Activated naive CD8-positive, alpha-beta T cell treated with anti-CD3 and anti-CD28 coated beads, Interleukin-2, amount 10 ng/mL, durations not matched to agents 7 days and 5 days (primary cell): Measurements from ENCODE around the gene XBP1. TPM values are rescaled to one million over a fixed set of nuclear protein-coding genes. Genes with fewer than 3 reads are reported as not detected.
"Not testable (repeated sequence)": the region's sequence is repeated elsewhere in the genome, so short reads cannot be mapped to it uniquely, and the experiment has no call there.

Source experiments
- ATAC-seq: fragments of 150-1000 bp; cut with Tn5 transposase; one replicate; pipeline ENCODE4 v1.10.0; 2021; ENCODE audit warnings: low read depth, moderate library complexity
- POLR2A ChIA-PET: fragments of 350-600 bp; sonication (Branson Sonifier 250); formaldehyde crosslinking; loops from one replicate; lab custom pipeline; 2021; ENCODE audit warnings: antibody characterized with exemption; lab: Charles Lee
- DNase-seq: peaks from one replicate; pipeline ENCODE4 v3.0.0; 2021
- H3K27ac Mint-ChIP-seq: one replicate; pipeline ENCODE4 v1.8.0; 2022; ENCODE audit warnings: mild to moderate bottlenecking, mixed read lengths
- H3K27me3 Mint-ChIP-seq: one replicate; pipeline ENCODE4 v1.8.0; 2022; ENCODE audit warnings: mild to moderate bottlenecking, moderate library complexity, mixed read lengths
- H3K36me3 Mint-ChIP-seq: one replicate; pipeline ENCODE4 v1.8.0; 2021; ENCODE audit warnings: mild to moderate bottlenecking, mixed read lengths
- H3K4me1 Mint-ChIP-seq: one replicate; pipeline ENCODE4 v1.8.0; 2021; ENCODE audit warnings: mixed read lengths
- H3K4me3 Mint-ChIP-seq: one replicate; pipeline ENCODE4 v1.8.0; 2022; ENCODE audit warnings: mild to moderate bottlenecking, moderate library complexity, mixed read lengths
- H3K9me3 Mint-ChIP-seq: one replicate; pipeline ENCODE4 v1.8.0; 2021; ENCODE audit warnings: mixed read lengths
- total RNA-seq, 2 experiments: library from RNA; stranded (reverse); gene quantifications; one replicate each; pipeline ENCODE4 v1.2.3, GENCODE V29; 2021

The XBP1 gene
- total RNA-seq, 2 experiments from 2014 or later, result 178 to 179 TPM

GRCh38 chr22:28829358-28830181 is 29.2 kb upstream of the XBP1 start:
- H3K27ac Mint-ChIP-seq, result peak overlapping the region; percentile 66
- peak overlapping the region; percentile 57 for H3K4me3 Mint-ChIP-seq
- POLR2A ChIA-PET, result interaction anchor here (0.6 to 4.1 kb wide), 7 partner anchors 16 to 56 kb away, joined by 3 to 34 read pairs (median 9); partner anchors contain the start of gene XBP1

GRCh38 chr22:28826921-28827320 is 26.6 kb upstream of the XBP1 start:
- ATAC-seq, result no peak
- no peak overlapping the region for H3K4me3 Mint-ChIP-seq
- H3K4me1 Mint-ChIP-seq, result peaks cover 42% of the 10 kb centered on the region
- H3K27ac Mint-ChIP-seq, result no peak overlapping the region
- DNase-seq, result no peak
- peaks cover 22% of the 10 kb centered on the region for H3K36me3 Mint-ChIP-seq
- POLR2A ChIA-PET, result interaction anchor here (1.5 kb wide), 1 partner anchor 9 kb away, joined by 4 read pairs; no protein-coding TSS in a partner anchor
- peaks cover 2% of the 10 kb centered on the region for H3K27me3 Mint-ChIP-seq
- no peaks in the 10 kb centered on the region for H3K9me3 Mint-ChIP-seq

More at GRCh38 chr22:28829358-28830181, 29.2 kb upstream of the XBP1 start:
- Mint-ChIP-seq H3K36me3 (peaks cover 22% of the 10 kb centered on the region), H3K27me3 (peaks cover 2% of the 10 kb centered on the region), H3K4me1 (peaks cover 36% of the 10 kb centered on the region), H3K9me3 (no peaks in the 10 kb centered on the region)
- ATAC-seq (peak; percentile 63), DNase-seq (peak; percentile 79)

GRCh38 chr22:28826430-28826829 is 26.1 kb upstream of the XBP1 start:
- H3K27me3 Mint-ChIP-seq, ATAC-seq, H3K27ac Mint-ChIP-seq, DNase-seq, H3K9me3 Mint-ChIP-seq, H3K4me3 Mint-ChIP-seq: not testable (repeated sequence)
- H3K4me1 Mint-ChIP-seq, result peaks cover 47% of the 10 kb centered on the region
- H3K36me3 Mint-ChIP-seq, result peaks cover 19% of the 10 kb centered on the region
- POLR2A ChIA-PET, result interaction anchor here (0.6 to 9.2 kb wide), 2 partner anchors 9 to 26 kb away, joined by 3 to 130 read pairs; partner anchors contain the start of gene XBP1

- peaks cover 50% of the 10 kb centered on the region for H3K4me1 Mint-ChIP-seq
- H3K4me3 Mint-ChIP-seq, ATAC-seq, H3K9me3 Mint-ChIP-seq, DNase-seq, H3K27me3 Mint-ChIP-seq: not testable (repeated sequence)
- H3K36me3 Mint-ChIP-seq, result peaks cover 22% of the 10 kb centered on the region
- peak overlapping the region; percentile 49 for H3K27ac Mint-ChIP-seq
- POLR2A ChIA-PET, result interaction anchor here (9.2 kb wide), 1 partner anchor 24 kb away, joined by 130 read pairs; the partner anchor contains the start of gene XBP1
Measured at GRCh38 chr22:28824455-28824854, 24.1 kb upstream of the XBP1 start.

- Mint-ChIP-seq H3K36me3 (peaks cover 20% of the 10 kb centered on the region), H3K27ac (peak overlapping the region; percentile 85), H3K4me1 (peaks cover 58% of the 10 kb centered on the region), H3K9me3 (no peaks in the 10 kb centered on the region), H3K27me3 (no peaks in the 10 kb centered on the region), H3K4me3 (peak overlapping the region; percentile 36)
- POLR2A ChIA-PET, result interaction anchor here (0.7 to 9.2 kb wide), 7 partner anchors 12 to 250 kb away, joined by 3 to 130 read pairs (median 4); partner anchors contain the start of genes CCDC117, KREMEN1 and XBP1
- DNase-seq (no peak), ATAC-seq (peak; percentile 89)
Measured at GRCh38 chr22:28822930-28823551, 22.7 kb upstream of the XBP1 start.

GRCh38 chr22:28821452-28821851 is 21.1 kb upstream of the XBP1 start:
- Mint-ChIP-seq H3K36me3 (peaks cover 20% of the 10 kb centered on the region), H3K4me1 (peaks cover 59% of the 10 kb centered on the region), H3K27ac (peak overlapping the region; percentile 85), H3K4me3 (no peak overlapping the region), H3K27me3 (no peaks in the 10 kb centered on the region), H3K9me3 (no peaks in the 10 kb centered on the region)
- DNase-seq, result no peak
- POLR2A ChIA-PET, result interaction anchor here (0.6 to 9.2 kb wide), 3 partner anchors 11 to 223 kb away, joined by 3 to 130 read pairs (median 62); partner anchors contain the start of gene XBP1
- no peak for ATAC-seq

- Mint-ChIP-seq H3K36me3 (peaks cover 20% of the 10 kb centered on the region), H3K9me3 (no peaks in the 10 kb centered on the region), H3K27me3 (no peaks in the 10 kb centered on the region), H3K4me1 (peaks cover 58% of the 10 kb centered on the region), H3K27ac (peak overlapping the region; percentile 85), H3K4me3 (no peak overlapping the region)
- DNase-seq, result no peak
- ATAC-seq, result no peak
- POLR2A ChIA-PET, result interaction anchor here (5.1 to 9.2 kb wide), 2 partner anchors 10 to 20 kb away, joined by 62 to 130 read pairs; partner anchors contain the start of gene XBP1
Measured at GRCh38 chr22:28820885-28821284, 20.5 kb upstream of the XBP1 start.

- Mint-ChIP-seq H3K9me3 (no peaks in the 10 kb centered on the region), H3K4me3 (peak overlapping the region; percentile 51), H3K36me3 (peaks cover 28% of the 10 kb centered on the region)
Measured at GRCh38 chr22:28819253-28820096, 19.1 kb upstream of the XBP1 start.

GRCh38 chr22:28817919-28818859 is 17.8 kb upstream of the XBP1 start:
- POLR2A ChIA-PET, result interaction anchor here (1.5 to 9.2 kb wide), 3 partner anchors 9 to 46 kb away, joined by 4 to 130 read pairs (median 4); partner anchors contain the start of genes CCDC117 and XBP1
- H3K27me3 Mint-ChIP-seq, result peaks cover 2% of the 10 kb centered on the region
- peak overlapping the region; percentile 76 for H3K27ac Mint-ChIP-seq
- ATAC-seq (no peak), DNase-seq (no peak)
- H3K36me3 Mint-ChIP-seq, result peaks cover 38% of the 10 kb centered on the region
- peak overlapping the region; percentile 57 for H3K4me3 Mint-ChIP-seq
- peaks cover 70% of the 10 kb centered on the region for H3K4me1 Mint-ChIP-seq
- no peaks in the 10 kb centered on the region for H3K9me3 Mint-ChIP-seq

More at GRCh38 chr22:28819253-28820096, 19.1 kb upstream of the XBP1 start:
- no peak for DNase-seq
- Mint-ChIP-seq H3K27me3 (peaks cover 2% of the 10 kb centered on the region), H3K27ac (peak overlapping the region; percentile 75), H3K4me1 (peaks cover 67% of the 10 kb centered on the region)
- no peak for ATAC-seq
- POLR2A ChIA-PET, result interaction anchor here (1.5 to 9.2 kb wide), 4 partner anchors 8 to 47 kb away, joined by 4 to 130 read pairs (median 33); partner anchors contain the start of genes CCDC117 and XBP1

- Mint-ChIP-seq H3K9me3 (no peaks in the 10 kb centered on the region), H3K27ac (peak overlapping the region; percentile 65), H3K4me1 (peaks cover 72% of the 10 kb centered on the region), H3K27me3 (peaks cover 2% of the 10 kb centered on the region), H3K36me3 (peaks cover 41% of the 10 kb centered on the region), H3K4me3 (no peak overlapping the region)
- no peak for ATAC-seq
- no peak for DNase-seq
- POLR2A ChIA-PET, result interaction anchor here (0.7 to 9.2 kb wide), 3 partner anchors 9 to 17 kb away, joined by 3 to 130 read pairs (median 3); partner anchors contain the start of gene XBP1
Measured at GRCh38 chr22:28817064-28817463, 16.7 kb upstream of the XBP1 start.

GRCh38 chr22:28815729-28816128 is 15.4 kb upstream of the XBP1 start:
- Mint-ChIP-seq H3K36me3 (peaks cover 35% of the 10 kb centered on the region), H3K4me1 (peaks cover 72% of the 10 kb centered on the region), H3K27ac (no peak overlapping the region), H3K9me3 (no peaks in the 10 kb centered on the region), H3K4me3 (no peak overlapping the region), H3K27me3 (peaks cover 2% of the 10 kb centered on the region)
- POLR2A ChIA-PET, result interaction anchor here (8.7 kb wide), 1 partner anchor 15 kb away, joined by 208 read pairs; the partner anchor contains the start of gene XBP1
- ATAC-seq (no peak), DNase-seq (no peak)
